Activated naive CD8-positive, alpha-beta T cell treated with anti-CD3 and anti-CD28 coated beads, Interleukin-2, amount 10 ng/mL, durations not matched to agents 7 days and 5 days (primary cell): Measurements from ENCODE around the gene KLHL1. TPM values are rescaled to one million over a fixed set of nuclear protein-coding genes. Genes with fewer than 3 reads are reported as not detected.

Source experiments
- ATAC-seq: fragments of 150-1000 bp; cut with Tn5 transposase; one replicate; pipeline ENCODE4 v1.10.0; 2021; ENCODE audit warnings: low read depth, moderate library complexity
- POLR2A ChIA-PET: fragments of 350-600 bp; sonication (Branson Sonifier 250); formaldehyde crosslinking; loops from one replicate; lab custom pipeline; 2021; ENCODE audit warnings: antibody characterized with exemption; lab: Charles Lee
- DNase-seq: peaks from one replicate; pipeline ENCODE4 v3.0.0; 2021
- H3K27ac Mint-ChIP-seq: one replicate; pipeline ENCODE4 v1.8.0; 2022; ENCODE audit warnings: mild to moderate bottlenecking, mixed read lengths
- H3K27me3 Mint-ChIP-seq: one replicate; pipeline ENCODE4 v1.8.0; 2022; ENCODE audit warnings: mild to moderate bottlenecking, moderate library complexity, mixed read lengths
- H3K36me3 Mint-ChIP-seq: one replicate; pipeline ENCODE4 v1.8.0; 2021; ENCODE audit warnings: mild to moderate bottlenecking, mixed read lengths
- H3K4me1 Mint-ChIP-seq: one replicate; pipeline ENCODE4 v1.8.0; 2021; ENCODE audit warnings: mixed read lengths
- H3K4me3 Mint-ChIP-seq: one replicate; pipeline ENCODE4 v1.8.0; 2022; ENCODE audit warnings: mild to moderate bottlenecking, moderate library complexity, mixed read lengths
- H3K9me3 Mint-ChIP-seq: one replicate; pipeline ENCODE4 v1.8.0; 2021; ENCODE audit warnings: mixed read lengths
- total RNA-seq, 2 experiments: library from RNA; stranded (reverse); gene quantifications; one replicate each; pipeline ENCODE4 v1.2.3, GENCODE V29; 2021

Gene KLHL1
- total RNA-seq, 2 experiments from 2014 or later, result not detected

DNA sequence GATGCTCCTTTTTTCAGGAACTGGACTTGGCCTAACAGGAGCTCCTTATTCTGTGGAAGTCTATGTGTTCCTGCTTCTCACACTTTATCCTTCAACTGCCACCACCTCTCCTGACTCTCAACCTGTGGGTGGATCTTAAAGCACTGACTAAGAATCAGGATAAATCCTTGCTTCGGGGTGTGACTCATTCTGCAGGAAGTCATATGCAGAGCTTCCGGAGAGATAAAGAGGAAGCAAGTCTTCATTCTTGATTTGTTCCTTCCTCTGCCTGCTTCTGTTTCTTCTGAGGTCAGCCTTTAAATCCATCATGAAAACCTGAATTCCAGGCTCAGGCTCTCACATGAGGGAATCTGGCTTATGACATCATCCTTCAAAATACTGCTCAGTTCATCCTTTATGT, 137.7 kb downstream of the KLHL1 start:
- DNase-seq, result no peak
- ATAC-seq, result no peak
- Mint-ChIP-seq H3K27me3 (no peaks in the 10 kb centered on the region), H3K4me3 (no peak overlapping the region), H3K36me3 (no peaks in the 10 kb centered on the region), H3K27ac (no peak overlapping the region), H3K4me1 (no peaks in the 10 kb centered on the region), H3K9me3 (peaks cover 3% of the 10 kb centered on the region)
- POLR2A ChIA-PET, result no interaction called here

DNA sequence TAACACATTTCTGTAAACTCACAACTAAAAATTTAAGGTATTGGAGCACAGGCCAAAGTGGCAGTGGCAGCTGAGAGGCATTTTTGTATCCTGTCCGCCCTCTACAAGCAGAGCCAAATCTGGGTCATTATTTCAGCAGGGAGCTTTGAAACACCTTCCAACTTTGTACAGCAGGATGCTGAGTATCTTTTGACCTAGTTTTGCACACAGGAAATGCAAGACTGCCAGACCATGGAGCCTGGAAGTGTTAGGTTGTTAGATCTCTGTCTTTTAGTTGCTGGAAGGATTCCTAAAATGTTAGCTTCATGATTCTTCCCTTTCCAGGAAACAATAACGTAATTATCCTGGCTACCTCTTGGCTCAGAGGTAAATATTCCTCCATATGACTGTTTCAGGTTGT, 149.2 kb downstream of the KLHL1 start:
- Mint-ChIP-seq H3K9me3 (no peaks in the 10 kb centered on the region), H3K27ac (no peak overlapping the region), H3K4me1 (no peaks in the 10 kb centered on the region), H3K27me3 (no peaks in the 10 kb centered on the region), H3K36me3 (no peaks in the 10 kb centered on the region), H3K4me3 (no peak overlapping the region)
- ATAC-seq (no peak), DNase-seq (no peak)
- POLR2A ChIA-PET, result no interaction called here

DNA sequence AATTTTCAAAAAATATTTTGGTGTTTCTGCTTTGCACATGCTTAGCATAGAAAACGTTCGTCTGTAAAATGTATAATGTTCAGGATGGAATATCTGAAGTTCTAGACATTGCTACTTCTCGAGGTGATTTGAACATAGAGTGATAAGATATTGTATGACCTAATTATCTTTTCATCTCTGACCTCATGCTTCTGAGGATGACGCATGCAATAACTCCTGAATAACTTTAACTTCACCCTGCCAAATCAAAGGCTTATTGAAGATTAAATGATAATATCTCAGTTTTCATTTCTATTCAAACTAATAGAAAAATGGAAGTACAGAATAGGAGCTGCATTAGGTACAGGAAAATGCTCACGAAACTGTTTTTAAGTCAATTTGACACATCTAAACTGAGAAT, 151.4 kb downstream of the KLHL1 start:
- DNase-seq (no peak), ATAC-seq (no peak)
- H3K4me1 Mint-ChIP-seq, result no peaks in the 10 kb centered on the region
- no peak overlapping the region for H3K27ac Mint-ChIP-seq
- no peak overlapping the region for H3K4me3 Mint-ChIP-seq
- H3K36me3 Mint-ChIP-seq, result no peaks in the 10 kb centered on the region
- no peaks in the 10 kb centered on the region for H3K27me3 Mint-ChIP-seq
- H3K9me3 Mint-ChIP-seq, result no peaks in the 10 kb centered on the region
- POLR2A ChIA-PET, result no interaction called here

DNA sequence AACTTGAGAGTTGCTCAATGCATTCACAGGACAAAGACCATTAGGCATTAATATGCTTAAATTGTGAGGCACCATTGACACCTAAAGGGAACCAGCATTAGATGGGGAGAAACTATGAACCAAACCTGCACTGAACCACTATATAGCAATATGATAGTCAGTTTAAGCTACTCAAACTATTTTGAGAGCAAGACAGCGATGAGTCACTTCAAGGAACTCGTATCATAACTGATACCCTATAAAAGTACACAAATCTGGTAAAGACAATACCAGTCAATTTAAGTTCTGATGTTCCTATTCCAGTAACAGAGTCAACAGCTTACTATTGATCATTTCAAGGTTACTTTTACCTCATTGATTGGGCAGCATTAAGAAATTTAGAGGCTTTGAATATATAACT, 151.9 kb downstream of the KLHL1 start:
- H3K36me3 Mint-ChIP-seq, result no peaks in the 10 kb centered on the region
- H3K27ac Mint-ChIP-seq, result no peak overlapping the region
- POLR2A ChIA-PET, result no interaction called here
- DNase-seq (no peak), ATAC-seq (no peak)
- no peak overlapping the region for H3K4me3 Mint-ChIP-seq
- H3K27me3 Mint-ChIP-seq, result no peaks in the 10 kb centered on the region
- no peaks in the 10 kb centered on the region for H3K4me1 Mint-ChIP-seq
- no peaks in the 10 kb centered on the region for H3K9me3 Mint-ChIP-seq

- ATAC-seq, result no peak
- no peaks in the 10 kb centered on the region for H3K36me3 Mint-ChIP-seq
- POLR2A ChIA-PET, result interaction anchor here (0.7 kb wide), 1 partner anchor 516 kb away, joined by 3 read pairs; no protein-coding TSS in a partner anchor
- DNase-seq, result no peak
- no peak overlapping the region for H3K27ac Mint-ChIP-seq
- no peak overlapping the region for H3K4me3 Mint-ChIP-seq
- no peaks in the 10 kb centered on the region for H3K4me1 Mint-ChIP-seq
- no peaks in the 10 kb centered on the region for H3K9me3 Mint-ChIP-seq
- no peaks in the 10 kb centered on the region for H3K27me3 Mint-ChIP-seq
Observed at GRCh38 chr13:69955271-69955670, 153.0 kb downstream of the KLHL1 start.

DNA sequence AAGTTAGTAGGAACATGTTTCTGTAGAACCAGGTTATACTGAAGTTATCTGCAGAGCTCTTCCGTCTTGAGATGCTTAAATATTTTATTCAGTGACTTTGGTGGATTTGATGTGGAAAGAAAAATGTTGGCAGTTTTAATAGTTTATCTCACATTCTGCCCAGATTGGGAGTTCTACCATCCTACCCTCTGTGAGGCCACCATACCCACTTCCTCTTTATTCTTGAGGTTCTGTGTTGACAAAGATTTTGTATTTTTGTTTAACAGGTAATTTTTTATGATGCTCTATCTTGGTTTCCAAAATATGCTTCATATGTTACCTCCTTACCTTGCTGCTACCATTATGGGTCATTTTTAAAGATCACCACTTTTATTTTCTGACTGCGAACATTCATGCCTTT, 156.8 kb downstream of the KLHL1 start:
- Mint-ChIP-seq H3K27me3 (no peaks in the 10 kb centered on the region), H3K36me3 (no peaks in the 10 kb centered on the region), H3K4me3 (no peak overlapping the region), H3K27ac (no peak overlapping the region), H3K4me1 (no peaks in the 10 kb centered on the region), H3K9me3 (peaks cover 2% of the 10 kb centered on the region)
- DNase-seq (no peak), ATAC-seq (no peak)
- POLR2A ChIA-PET, result no interaction called here

DNA sequence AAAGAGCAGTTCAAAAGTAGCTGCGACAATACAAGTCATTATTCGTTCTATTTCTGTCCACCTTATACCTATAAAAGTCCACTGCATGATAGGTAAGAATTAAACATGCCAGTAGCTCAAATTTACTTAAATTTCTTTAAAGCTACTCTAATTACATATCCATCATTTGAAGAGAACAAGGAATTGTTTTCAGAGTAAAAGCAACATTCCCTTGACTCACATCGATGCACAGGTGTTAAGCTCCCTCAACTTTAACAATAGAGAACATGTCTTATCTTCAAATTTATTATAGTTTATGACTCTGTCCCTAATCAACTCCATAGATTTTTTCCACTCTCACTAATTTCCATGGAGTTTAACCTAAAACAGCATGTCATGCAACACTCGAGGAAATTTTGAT, 158.1 kb downstream of the KLHL1 start:
- DNase-seq (no peak), ATAC-seq (no peak)
- Mint-ChIP-seq H3K36me3 (no peaks in the 10 kb centered on the region), H3K4me3 (no peak overlapping the region), H3K4me1 (no peaks in the 10 kb centered on the region), H3K27me3 (no peaks in the 10 kb centered on the region), H3K9me3 (peaks cover 2% of the 10 kb centered on the region), H3K27ac (no peak overlapping the region)
- POLR2A ChIA-PET, result no interaction called here

- Mint-ChIP-seq H3K27me3 (no peaks in the 10 kb centered on the region), H3K36me3 (no peaks in the 10 kb centered on the region), H3K4me3 (no peak overlapping the region), H3K27ac (no peak overlapping the region), H3K9me3 (peaks cover 5% of the 10 kb centered on the region), H3K4me1 (no peaks in the 10 kb centered on the region)
- DNase-seq (no peak), ATAC-seq (no peak)
- POLR2A ChIA-PET, result no interaction called here
Observed at GRCh38 chr13:69948016-69948415, 160.2 kb downstream of the KLHL1 start.

GRCh38 chr13:69947582-69947981, 160.7 kb downstream of the KLHL1 start:
- ATAC-seq (no peak), DNase-seq (no peak)
- Mint-ChIP-seq H3K4me1 (no peaks in the 10 kb centered on the region), H3K36me3 (no peaks in the 10 kb centered on the region), H3K27me3 (no peaks in the 10 kb centered on the region), H3K27ac (no peak overlapping the region), H3K4me3 (no peak overlapping the region), H3K9me3 (peaks cover 5% of the 10 kb centered on the region)
- POLR2A ChIA-PET, result no interaction called here

GRCh38 chr13:69946511-69946910, 161.7 kb downstream of the KLHL1 start:
- no peak for ATAC-seq
- H3K27ac Mint-ChIP-seq, result no peak overlapping the region
- no peaks in the 10 kb centered on the region for H3K27me3 Mint-ChIP-seq
- no peak overlapping the region for H3K4me3 Mint-ChIP-seq
- POLR2A ChIA-PET, result no interaction called here
- DNase-seq, result no peak
- H3K9me3 Mint-ChIP-seq, result peaks cover 5% of the 10 kb centered on the region
- H3K4me1 Mint-ChIP-seq, result no peaks in the 10 kb centered on the region
- H3K36me3 Mint-ChIP-seq, result no peaks in the 10 kb centered on the region

- DNase-seq, result no peak
- no peaks in the 10 kb centered on the region for H3K36me3 Mint-ChIP-seq
- peaks cover 3% of the 10 kb centered on the region for H3K9me3 Mint-ChIP-seq
- H3K27me3 Mint-ChIP-seq, result no peaks in the 10 kb centered on the region
- H3K27ac Mint-ChIP-seq, result no peak overlapping the region
- H3K4me3 Mint-ChIP-seq, result no peak overlapping the region
- H3K4me1 Mint-ChIP-seq, result no peaks in the 10 kb centered on the region
- no peak for ATAC-seq
- POLR2A ChIA-PET, result no interaction called here
Observed at GRCh38 chr13:69935043-69935442, 173.2 kb downstream of the KLHL1 start.

GRCh38 chr13:69928262-69928661, 180.0 kb downstream of the KLHL1 start:
- no peak overlapping the region for H3K27ac Mint-ChIP-seq
- DNase-seq, result no peak

GRCh38 chr13:69921156-69921555, 187.1 kb downstream of the KLHL1 start:
- POLR2A ChIA-PET, result no interaction called here
- Mint-ChIP-seq H3K27me3 (no peaks in the 10 kb centered on the region), H3K4me1 (no peaks in the 10 kb centered on the region), H3K27ac (no peak overlapping the region), H3K36me3 (no peaks in the 10 kb centered on the region), H3K4me3 (no peak overlapping the region), H3K9me3 (peaks cover 3% of the 10 kb centered on the region)
- no peak for ATAC-seq
- DNase-seq, result no peak

More at GRCh38 chr13:69928262-69928661, 180.0 kb downstream of the KLHL1 start:
- POLR2A ChIA-PET, result no interaction called here
- no peak for ATAC-seq
- Mint-ChIP-seq H3K4me3 (no peak overlapping the region), H3K36me3 (no peaks in the 10 kb centered on the region), H3K9me3 (peaks cover 2% of the 10 kb centered on the region), H3K27me3 (no peaks in the 10 kb centered on the region), H3K4me1 (no peaks in the 10 kb centered on the region)

- DNase-seq (no peak), ATAC-seq (no peak)
- Mint-ChIP-seq H3K4me1 (no peaks in the 10 kb centered on the region), H3K27ac (no peak overlapping the region), H3K9me3 (peaks cover 8% of the 10 kb centered on the region), H3K36me3 (no peaks in the 10 kb centered on the region), H3K27me3 (no peaks in the 10 kb centered on the region), H3K4me3 (no peak overlapping the region)
- POLR2A ChIA-PET, result no interaction called here
Observed at GRCh38 chr13:69912630-69913029, 195.6 kb downstream of the KLHL1 start.

- no peaks in the 10 kb centered on the region for H3K36me3 Mint-ChIP-seq
- H3K4me1 Mint-ChIP-seq, result no peaks in the 10 kb centered on the region
- DNase-seq (no peak), ATAC-seq (no peak)
- no peak overlapping the region for H3K4me3 Mint-ChIP-seq
- POLR2A ChIA-PET, result no interaction called here
- H3K27ac Mint-ChIP-seq, result no peak overlapping the region
- no peaks in the 10 kb centered on the region for H3K27me3 Mint-ChIP-seq
- peaks cover 6% of the 10 kb centered on the region for H3K9me3 Mint-ChIP-seq
Observed at GRCh38 chr13:69910800-69911199, 197.5 kb downstream of the KLHL1 start.
